ENCODE data around the gene CLCN4.

Gene CLCN4

DNA sequence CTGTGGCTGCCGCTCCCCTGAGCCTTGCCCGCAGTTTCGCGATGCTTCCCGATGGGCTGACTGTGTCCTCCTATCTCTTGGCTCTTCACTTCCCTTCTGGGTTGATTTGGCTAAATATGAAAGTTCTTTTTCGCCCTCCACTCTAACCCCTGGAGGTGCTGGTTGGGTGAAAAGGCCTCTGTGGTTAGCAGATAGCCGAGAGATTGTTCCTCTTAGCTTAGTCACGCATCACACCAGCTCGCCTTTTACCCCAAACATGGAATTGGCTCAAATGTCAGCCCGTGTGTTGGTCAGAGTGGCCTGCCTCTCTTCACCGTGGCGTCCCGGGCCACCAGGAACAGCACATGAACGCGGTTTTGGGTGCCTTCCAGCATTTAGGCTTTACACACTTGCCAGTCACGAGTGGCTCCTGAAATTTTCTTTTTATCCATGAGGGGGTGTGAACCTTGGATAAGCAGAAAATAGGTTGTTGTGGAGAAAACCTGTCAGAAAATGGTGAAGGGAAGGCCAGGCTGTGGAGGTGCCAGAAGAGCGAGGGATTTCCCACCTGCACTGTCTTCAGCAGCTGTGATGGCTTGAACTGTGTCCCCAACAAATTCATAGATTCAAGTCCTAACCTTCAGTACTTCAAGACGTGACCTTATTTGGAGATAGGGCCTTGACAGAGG is 8.9 kb downstream of the CLCN4 start:
- TF ChIP-seq GATA1 (IDR thresholded peaks at IDR 0.05; ENCODE audit: low read depth, low read length) (no peak), POLR2A (IDR thresholded peaks at IDR 0.05; ENCODE audit: low read length) (peak; percentile 48)
- peak; percentile 81 to 86 for DNase-seq

DNA sequence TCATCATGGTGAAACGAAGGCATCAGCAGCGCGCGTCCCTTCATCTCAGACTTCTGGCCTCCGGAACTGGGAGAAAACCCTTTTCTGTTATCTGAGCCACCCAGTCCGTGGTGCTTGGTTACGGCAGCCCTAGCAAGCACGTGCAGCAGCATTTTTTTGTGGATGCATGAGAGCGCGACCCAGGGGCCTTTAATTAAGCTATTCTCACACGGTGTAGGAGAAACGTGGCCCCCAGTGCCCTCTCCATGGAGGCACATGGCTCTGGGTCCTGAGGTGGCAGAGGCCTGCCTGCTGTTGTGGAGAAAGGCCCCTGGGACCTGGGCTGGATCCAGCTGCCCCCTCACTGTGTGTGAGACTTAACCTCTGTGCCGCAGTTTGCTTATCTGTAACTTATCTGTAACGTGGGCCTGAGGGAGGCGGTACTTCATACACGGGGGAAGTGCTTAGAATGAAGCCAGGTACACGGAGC is 9.5 kb downstream of the CLCN4 start:
- peak; percentile 87 to 92 for DNase-seq
- TF ChIP-seq GATA1 (IDR thresholded peaks at IDR 0.05; ENCODE audit: low read depth, low read length) = no peak
- no peak for TF ChIP-seq POLR2A (IDR thresholded peaks at IDR 0.05; ENCODE audit: low read length)

DNA sequence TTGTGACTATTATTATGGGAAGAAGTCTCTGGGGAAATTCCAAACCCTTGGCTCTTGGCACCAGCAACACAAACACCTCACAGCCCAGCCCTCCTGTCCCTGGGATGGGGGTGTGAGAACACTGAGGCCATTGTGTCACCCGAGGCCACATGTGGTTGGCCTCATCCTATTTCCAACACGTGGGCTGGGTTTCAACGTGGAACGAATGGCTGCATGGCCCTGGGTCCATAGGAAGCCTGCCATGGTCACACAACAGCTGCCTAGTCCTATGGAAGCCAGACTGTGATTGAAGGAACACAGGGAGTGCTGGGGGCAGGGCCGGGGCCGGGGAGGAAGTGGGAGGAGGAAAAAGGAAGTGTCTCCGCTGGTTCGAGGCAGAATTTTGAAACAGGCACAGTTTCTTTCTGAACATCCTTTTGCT is 10.0 kb downstream of the CLCN4 start:
- DNase-seq = no peak
- TF ChIP-seq POLR2A (IDR thresholded peaks at IDR 0.05; ENCODE audit: low read length) = no peak

DNA sequence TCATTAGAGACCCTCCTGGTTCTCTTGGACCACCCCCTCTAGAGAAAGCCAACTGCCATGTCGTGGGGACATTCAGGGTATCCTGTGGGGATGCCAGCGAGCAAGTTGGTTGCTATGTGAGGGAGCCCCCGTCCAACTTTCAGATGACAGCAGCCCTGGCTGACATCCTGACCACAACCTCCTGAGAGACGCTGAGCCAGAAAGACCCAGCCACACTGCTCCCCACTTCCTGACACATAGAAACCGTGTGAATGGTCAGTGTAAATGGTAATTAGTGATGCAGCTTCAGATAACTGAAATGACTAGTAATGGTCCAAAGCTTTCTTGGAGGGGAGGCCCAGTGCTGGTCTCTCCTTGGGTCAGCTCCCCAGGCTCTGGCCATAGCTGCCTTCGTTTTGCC is 10.8 kb downstream of the CLCN4 start:
- TF ChIP-seq POLR2A (IDR thresholded peaks at IDR 0.05; ENCODE audit: low read length) (no peak), GATA1 (IDR thresholded peaks at IDR 0.05; ENCODE audit: low read depth, low read length) (no peak)
- no peak for DNase-seq

DNA sequence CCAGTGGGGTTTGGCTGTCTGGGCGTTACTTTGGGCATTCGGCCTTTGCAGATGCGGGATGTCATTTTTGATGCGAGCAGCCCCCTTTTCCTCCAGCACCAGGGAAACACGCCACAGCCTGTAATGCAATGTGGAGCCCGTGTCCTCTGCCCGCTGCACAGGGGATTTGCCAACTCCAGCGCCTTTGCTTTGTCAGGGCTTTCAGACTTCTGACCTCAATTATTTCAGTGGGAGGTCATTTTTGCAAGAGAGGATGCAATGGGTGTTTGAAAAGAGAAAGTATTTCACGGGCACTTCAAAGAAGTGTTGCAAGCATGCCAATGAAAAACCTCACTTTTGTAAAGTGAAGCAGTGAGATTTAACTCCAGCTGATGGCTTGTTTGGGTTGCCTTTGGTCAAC is 11.5 kb downstream of the CLCN4 start:
- no peak for DNase-seq
- no peak for TF ChIP-seq GATA1 (IDR thresholded peaks at IDR 0.05; ENCODE audit: low read depth, low read length)
- no peak for TF ChIP-seq POLR2A (IDR thresholded peaks at IDR 0.05; ENCODE audit: low read length)

DNA sequence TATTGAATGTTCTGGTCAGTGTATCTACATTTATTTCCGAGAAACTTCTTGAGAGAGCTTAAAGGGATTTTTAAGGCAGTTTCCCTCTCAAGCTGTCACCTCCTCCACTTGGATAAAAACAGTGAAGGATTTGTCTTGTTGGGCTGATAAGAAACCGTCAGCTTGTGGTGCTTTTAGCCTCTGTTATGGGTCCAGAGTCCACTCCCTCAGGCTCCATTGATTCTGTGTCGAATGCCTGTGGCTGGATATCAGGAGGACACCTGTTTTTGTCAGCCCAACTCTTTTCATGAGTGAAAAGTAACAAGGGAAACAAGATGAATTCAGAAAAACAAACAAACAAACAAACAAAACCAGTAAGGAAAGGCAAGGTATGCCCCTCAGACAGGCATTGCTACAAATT is 12.4 kb downstream of the CLCN4 start:
- TF ChIP-seq GATA1 (IDR thresholded peaks at IDR 0.05; ENCODE audit: low read depth, low read length) (no peak), POLR2A (IDR thresholded peaks at IDR 0.05; ENCODE audit: low read length) (no peak)
- DNase-seq = peak; percentile 55 to 65

DNA sequence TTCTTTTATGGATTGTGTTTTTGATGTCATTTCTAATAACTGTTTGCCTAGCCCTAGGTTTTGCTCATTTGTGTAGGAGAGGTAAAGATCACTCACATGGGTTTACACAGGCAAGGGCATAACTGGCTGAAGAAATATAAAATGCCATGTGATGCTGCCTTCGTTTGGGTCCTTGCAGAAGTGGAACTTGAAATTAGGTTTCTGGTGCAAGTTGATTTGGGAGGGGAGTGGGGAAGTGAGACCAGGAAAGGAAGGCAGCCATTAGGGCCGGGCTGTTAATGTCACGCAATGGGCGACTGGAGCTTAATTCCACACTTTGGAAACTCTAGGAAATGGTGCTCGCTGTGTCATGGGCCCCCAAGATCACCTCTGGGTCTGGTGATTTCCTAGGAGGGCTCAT is 14.5 kb downstream of the CLCN4 start:
- DNase-seq = no peak
- TF ChIP-seq GATA1 (IDR thresholded peaks at IDR 0.05; ENCODE audit: low read depth, low read length) (no peak), POLR2A (IDR thresholded peaks at IDR 0.05; ENCODE audit: low read length) (no peak)

DNA sequence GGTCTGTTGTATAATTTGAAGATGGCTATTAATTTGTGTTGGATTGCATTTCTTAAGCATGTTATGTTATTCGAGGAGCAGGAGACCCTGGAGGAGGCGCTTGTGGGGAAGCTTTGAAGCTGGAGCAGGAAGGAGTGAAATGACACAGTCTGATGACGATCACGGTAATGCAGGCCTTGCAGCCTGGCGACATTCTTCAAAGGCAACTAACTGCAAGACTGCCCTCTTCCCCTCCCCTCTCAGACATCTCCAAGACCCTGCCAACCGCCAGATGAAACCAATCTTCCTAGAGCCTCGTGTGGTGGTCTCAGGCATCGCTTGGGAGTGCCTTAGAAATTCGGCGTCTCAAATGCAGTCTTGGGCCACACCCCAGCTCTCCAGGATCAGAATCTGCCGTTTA is 16.1 kb downstream of the CLCN4 start:
- DNase-seq = peak; percentile 8 to 42
- TF ChIP-seq GATA1 (IDR thresholded peaks at IDR 0.05; ENCODE audit: low read depth, low read length) (no peak), POLR2A (IDR thresholded peaks at IDR 0.05; ENCODE audit: low read length) (no peak)

DNA sequence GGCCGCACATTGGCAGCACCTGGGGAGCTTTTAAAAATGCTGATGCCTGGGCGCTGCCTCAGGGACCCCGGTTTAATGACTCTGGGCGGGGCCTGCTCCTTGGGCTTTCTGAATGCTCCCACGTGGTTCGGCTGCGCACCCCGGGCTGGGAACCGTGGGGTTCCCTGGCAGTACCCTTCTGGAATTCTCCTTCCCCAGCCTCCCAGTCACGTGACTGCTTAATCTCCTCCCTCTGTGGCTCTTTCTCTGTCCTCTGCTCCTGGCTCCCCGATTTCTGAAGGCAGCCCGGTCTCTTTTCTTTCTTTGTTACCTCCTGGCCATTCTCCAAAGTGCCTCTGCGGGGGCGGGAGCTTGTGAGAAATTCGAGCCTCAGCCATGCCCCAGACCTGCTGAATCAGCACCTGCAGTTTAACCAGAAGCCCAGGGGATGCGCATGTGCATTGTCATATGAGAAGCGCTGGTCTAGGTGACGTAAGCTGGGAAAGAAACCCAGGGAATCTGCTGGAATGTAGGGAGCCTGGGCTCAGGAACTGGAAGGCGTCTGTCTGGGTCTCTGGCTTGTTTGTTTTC is 16.6 kb downstream of the CLCN4 start:
- peak; percentile 0 to 11 for DNase-seq
- no peak for TF ChIP-seq POLR2A (IDR thresholded peaks at IDR 0.05; ENCODE audit: low read length)
- no peak for TF ChIP-seq GATA1 (IDR thresholded peaks at IDR 0.05; ENCODE audit: low read depth, low read length)

DNA sequence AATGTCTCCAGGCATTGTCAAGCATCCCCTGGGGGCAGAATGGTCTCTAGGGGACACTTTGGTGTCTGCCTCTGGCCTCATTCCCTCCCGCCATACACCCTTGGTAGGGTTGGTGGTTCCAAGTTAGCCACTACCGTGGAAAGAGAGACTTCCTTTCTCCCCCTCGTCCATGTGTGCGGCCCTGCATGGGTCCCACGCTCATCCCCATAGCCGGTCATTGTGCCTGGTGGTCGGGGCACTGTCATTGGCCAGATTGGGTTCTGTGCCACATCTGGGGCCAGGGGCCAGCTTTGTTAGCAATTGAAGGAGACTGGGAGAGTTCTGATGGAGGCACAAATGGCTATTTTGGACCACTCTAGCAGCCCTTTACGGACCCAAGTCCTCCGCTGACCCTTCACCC is 17.3 kb downstream of the CLCN4 start:
- TF ChIP-seq GATA1 (IDR thresholded peaks at IDR 0.05; ENCODE audit: low read depth, low read length) (no peak), POLR2A (IDR thresholded peaks at IDR 0.05; ENCODE audit: low read length) (no peak)
- no peak for DNase-seq

DNA sequence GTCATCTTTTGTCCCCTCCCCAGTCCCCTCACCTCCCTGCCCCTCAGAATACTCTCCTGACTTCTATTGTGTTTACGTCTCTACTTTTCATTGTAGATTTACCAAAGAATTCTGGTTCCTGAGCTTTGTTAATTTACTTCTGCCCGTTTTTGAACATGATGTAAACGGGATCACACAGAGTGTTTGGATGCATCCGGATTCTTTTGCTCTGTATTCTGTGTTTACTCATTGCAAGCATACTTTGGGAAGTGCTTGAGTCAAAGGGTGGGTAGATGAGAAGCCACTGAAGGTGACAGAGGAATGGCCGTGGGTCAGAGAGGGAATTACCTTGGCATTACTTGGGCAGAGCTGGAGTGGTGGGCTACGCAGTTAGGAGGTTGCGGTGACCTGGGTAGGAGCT is 18.0 kb downstream of the CLCN4 start:
- DNase-seq = no peak
- TF ChIP-seq GATA1 (IDR thresholded peaks at IDR 0.05; ENCODE audit: low read depth, low read length) (no peak), POLR2A (IDR thresholded peaks at IDR 0.05; ENCODE audit: low read length) (no peak)

DNA sequence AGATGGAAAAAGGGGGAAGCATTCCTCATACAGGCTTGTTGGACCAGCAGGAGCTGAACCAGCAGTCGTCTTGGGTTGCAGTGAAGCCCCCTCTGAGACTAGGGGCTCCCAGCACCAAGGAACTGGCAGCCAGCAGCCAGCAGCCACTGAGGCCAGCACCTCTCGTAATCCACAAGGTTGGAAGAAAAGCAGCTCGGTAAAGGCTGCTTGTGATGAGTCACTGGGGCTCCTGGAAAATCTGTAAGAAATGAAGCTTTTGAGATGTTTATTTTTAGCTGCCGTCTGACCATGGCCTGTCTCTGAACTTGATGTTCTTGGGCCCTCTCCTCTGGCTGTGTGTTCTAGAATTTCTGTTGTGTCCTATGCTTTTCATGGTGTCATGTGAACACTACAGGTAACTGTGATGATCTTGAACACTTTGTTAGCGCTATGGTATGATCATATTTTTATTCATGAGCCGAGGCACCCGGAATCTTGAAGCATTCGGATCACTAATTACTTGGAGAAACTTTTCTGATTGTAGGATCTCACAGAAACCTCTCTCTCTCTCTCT is 18.6 kb downstream of the CLCN4 start:
- TF ChIP-seq POLR2A (IDR thresholded peaks at IDR 0.05; ENCODE audit: low read length) = no peak
- TF ChIP-seq GATA1 (IDR thresholded peaks at IDR 0.05; ENCODE audit: low read depth, low read length) = no peak
- peak; percentile 9 to 19 for DNase-seq

DNA sequence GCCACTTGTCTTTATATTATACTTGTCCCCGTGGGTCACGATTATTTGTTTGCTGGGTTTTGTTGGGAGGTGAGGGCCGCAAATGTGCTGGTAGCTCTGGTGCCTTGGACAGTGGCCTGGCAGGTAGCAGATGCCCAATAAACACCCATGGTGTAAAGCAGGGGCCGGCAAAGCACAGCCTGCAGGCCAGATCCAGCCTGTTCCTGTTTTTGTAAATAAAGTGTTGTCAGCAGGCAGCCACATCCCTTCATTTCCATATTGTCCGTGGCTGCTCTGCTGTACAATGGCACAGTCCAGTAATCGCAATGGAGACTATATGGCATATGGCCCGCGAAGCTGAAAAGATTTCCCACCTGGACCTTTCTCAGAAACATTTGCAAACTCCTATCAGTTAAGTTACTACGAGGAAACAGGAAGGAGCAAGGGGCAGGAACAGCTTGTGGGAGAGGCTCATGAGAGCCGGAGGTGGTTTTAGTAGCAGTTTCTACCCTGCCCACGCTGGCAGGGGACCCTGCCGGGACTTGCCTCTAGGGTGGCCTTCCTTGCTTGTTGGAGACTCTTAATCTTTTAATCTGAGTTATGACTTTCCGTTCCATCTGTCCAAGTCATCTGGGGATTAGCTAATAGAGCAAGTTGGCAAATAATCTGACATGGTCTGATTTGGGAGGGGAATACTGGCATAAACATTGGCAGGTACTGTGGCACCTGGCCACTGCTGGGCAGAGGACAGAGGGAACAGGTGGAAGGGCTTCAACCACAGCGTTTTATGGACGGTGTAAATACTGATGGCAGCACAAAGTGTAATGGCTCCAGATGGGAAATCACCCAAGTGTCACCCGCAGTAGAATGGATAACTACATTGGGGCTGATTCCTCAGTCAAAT is 19.6 kb downstream of the CLCN4 start:
- TF ChIP-seq GATA1 (IDR thresholded peaks at IDR 0.05; ENCODE audit: low read depth, low read length) (no peak), POLR2A (IDR thresholded peaks at IDR 0.05; ENCODE audit: low read length) (no peak)
- peak; percentile 28 to 35 for DNase-seq

DNA sequence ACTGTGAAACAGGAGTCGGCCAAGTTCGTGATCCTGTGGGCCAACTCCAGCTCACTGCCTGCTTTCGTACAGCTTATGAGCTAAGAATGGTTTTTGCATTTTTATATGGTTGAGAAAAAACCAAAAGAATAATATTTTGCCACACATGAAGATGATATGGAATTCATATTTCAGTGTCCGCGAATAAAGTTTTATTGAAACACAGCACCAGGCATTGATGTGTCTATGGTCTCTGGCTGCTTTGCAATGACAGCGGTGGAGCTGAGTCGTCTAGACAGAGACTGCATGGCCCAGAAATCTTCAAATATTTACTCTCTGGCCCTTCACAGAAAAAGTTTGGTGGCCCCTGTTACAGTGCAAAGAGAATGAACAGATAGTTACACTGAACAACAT is 20.2 kb downstream of the CLCN4 start:
- DNase-seq = peak; percentile 8 to 17
- TF ChIP-seq POLR2A (IDR thresholded peaks at IDR 0.05; ENCODE audit: low read length) = no peak
- TF ChIP-seq GATA1 (IDR thresholded peaks at IDR 0.05; ENCODE audit: low read depth, low read length) = no peak

Measured in erythroblast (primary cell).